GM18858 (cell line): Measurements from ENCODE around the gene OR4D9.

Experiments
- ATAC-seq: cut with Tn5 transposase; IDR thresholded peaks from one replicate; pipeline ENCODE4 v1.9.1; 2021; ENCODE audit not compliant: unreplicated experiment

OR4D9 gene

GRCh38 chr11:59550368-59550841, 39.1 kb downstream of the OR4D9 start:
- ATAC-seq: peak; percentile 87

GRCh38 chr11:59550842-59551658, 39.7 kb downstream of the OR4D9 start:
- ATAC-seq: peak; percentile 16

- ATAC-seq: no peak
Measured at GRCh38 chr11:59551659-59552521, 40.6 kb downstream of the OR4D9 start.

GRCh38 chr11:59552844-59553243, 41.5 kb downstream of the OR4D9 start:
- no peak for ATAC-seq

- no peak for ATAC-seq
Measured at GRCh38 chr11:59553323-59553722, 42.0 kb downstream of the OR4D9 start.

GRCh38 chr11:59555601-59556114, 44.3 kb downstream of the OR4D9 start:
- no peak for ATAC-seq

- ATAC-seq: no peak
Measured at GRCh38 chr11:59556115-59556916, 45.0 kb downstream of the OR4D9 start.

GRCh38 chr11:59556917-59557348, 45.6 kb downstream of the OR4D9 start:
- no peak for ATAC-seq

GRCh38 chr11:59558270-59558643, 46.9 kb downstream of the OR4D9 start:
- ATAC-seq: no peak

- ATAC-seq: no peak
Measured at GRCh38 chr11:59559886-59560285, 48.5 kb downstream of the OR4D9 start.

GRCh38 chr11:59560290-59560701, 49.0 kb downstream of the OR4D9 start:
- peak; percentile 23 for ATAC-seq

- no peak for ATAC-seq
Measured at GRCh38 chr11:59560702-59561473, 49.5 kb downstream of the OR4D9 start.

GRCh38 chr11:59562292-59562691, 51.0 kb downstream of the OR4D9 start:
- no peak for ATAC-seq
